HG03354 (cell line): ENCODE measurements around the gene SC5D.

Experiments
- ATAC-seq: cut with Tn5 transposase; IDR thresholded peaks from one replicate; pipeline ENCODE4 v1.9.1; 2021; ENCODE audit warnings: mild to moderate bottlenecking; ENCODE audit not compliant: unreplicated experiment, poor library complexity, severe bottlenecking

Gene SC5D

DNA sequence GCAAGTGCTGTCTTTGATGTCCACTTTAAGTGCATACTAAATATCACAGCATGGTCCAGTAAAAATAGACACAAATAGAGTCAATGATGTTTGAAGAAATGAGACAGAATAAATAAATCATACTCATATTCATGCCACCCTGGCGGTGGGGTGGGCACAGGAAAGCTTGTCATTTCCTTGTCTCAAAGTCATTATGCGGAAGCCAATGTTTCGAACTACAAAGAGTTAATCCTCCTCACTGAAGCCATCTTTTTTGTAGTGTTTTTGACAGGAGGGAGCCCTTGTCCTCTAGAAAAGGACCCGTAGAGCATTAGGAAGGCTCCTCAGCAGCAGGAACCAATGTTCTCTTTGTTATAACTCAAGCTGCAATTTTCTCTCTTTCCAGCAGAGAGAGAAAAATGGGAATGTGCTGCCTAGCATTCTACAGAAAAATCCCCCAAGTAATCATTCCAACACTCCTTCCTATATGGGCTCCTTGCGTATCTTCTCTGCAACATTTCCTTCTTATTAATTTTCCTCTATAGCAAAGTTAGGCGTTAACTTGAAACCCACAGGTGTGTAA lies 30.6 kb downstream of the SC5D start:
- ATAC-seq: no peak

DNA sequence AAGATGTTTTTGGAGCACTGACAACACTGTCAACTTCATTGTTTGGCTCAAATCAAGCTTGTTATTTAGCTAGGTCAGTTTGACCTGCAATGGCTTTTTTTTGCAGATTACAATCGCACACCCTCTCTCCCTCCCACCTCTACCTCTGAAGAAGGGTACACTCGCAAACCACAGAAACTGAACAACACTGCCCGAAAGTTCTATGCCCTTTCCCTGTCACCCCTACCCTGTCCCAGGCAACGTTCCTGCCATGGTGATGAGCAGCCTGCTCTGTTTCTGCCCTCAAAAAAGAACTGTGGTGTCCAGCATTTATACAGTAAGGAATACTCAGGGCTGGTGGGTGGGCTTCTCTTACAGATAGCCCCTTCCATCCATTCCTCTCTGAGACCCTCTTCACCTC lies 33.7 kb downstream of the SC5D start:
- ATAC-seq: no peak

DNA sequence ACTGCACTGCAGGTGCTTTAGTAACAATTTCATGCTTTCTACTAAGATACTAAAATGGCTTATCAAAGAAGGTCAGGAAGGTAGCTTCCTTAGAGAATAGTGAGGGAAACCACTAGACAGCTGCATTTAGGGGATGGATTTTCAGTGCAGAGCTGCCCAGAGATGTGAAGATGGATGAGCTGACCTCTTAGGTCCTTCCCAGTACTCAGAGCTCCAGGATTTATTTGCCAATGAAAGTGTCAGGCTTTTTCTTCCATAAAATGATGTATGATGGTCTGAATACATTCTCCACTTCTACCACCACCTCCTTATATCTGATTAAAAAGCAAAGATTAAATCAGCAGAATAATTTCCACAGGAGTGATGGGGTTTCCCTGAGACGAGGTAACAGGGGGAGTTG lies 35.0 kb downstream of the SC5D start:
- ATAC-seq: no peak

DNA sequence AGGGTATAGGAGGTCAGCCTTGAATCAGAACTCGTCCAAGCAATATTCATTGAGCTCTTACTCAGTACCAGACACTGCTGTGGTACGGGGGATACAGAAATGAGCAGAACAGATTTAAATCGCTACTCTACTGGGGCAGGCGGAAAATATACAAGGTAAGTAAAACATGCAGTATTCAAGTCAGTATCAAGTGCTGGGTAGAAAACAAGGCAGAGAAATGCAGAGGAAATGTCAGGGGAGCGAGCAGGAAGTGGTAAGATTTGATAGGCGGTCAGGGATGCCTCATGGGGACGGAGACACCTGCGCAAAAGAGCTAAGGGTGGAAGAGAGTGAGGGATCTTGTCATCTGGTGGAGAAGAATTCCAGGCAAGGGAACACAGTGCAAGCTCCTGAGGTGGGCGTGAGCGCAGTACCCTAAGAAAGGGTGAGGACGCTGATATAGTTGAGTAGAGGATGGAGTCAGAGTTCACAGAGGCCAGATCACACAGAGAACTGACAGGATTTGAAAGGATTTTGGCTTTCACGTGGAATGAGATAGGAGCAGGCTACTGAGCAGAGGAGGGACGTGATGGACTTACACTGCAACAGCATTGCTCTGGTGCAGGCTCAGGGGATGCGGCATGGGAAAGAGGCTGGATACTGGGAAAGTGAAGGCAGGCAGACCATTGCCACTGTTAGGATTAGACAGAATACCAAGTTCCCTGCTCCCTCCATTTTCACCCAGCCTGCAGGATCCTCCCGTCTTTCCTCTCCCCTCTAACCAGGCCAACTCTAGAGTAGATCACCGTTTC lies 35.8 kb downstream of the SC5D start:
- no peak for ATAC-seq

DNA sequence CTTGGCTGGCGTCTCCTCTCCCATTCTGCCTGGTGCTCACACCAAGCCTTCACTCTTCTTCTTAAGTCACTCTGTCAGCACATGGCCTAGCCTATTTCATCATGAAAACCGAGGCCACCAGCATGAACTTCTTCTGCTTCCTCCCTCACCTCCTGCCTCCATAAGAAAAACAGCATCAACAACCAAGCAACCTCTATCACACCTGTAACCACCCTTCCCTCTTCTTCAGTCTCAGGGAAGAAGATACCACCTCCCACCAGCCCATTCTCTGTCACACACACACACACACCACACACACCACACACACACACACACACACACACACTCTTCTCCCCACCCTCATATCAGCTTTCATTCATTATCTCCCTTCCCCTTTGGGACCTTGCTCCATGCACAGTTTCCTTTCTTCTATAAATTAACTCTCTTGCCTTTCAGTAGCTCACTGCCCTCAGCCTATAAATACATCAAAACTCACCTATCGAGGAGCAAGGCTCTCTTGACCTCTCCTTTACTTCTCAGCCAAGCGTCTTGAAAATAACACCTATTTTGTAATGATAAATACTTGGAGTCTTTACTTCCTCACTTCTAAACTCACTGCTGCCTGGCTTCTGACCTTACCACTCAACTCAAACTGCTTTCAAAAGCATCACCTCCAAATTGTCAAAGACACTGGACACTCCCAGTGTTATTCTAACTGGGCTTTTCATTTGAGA lies 36.6 kb downstream of the SC5D start:
- ATAC-seq: no peak

DNA sequence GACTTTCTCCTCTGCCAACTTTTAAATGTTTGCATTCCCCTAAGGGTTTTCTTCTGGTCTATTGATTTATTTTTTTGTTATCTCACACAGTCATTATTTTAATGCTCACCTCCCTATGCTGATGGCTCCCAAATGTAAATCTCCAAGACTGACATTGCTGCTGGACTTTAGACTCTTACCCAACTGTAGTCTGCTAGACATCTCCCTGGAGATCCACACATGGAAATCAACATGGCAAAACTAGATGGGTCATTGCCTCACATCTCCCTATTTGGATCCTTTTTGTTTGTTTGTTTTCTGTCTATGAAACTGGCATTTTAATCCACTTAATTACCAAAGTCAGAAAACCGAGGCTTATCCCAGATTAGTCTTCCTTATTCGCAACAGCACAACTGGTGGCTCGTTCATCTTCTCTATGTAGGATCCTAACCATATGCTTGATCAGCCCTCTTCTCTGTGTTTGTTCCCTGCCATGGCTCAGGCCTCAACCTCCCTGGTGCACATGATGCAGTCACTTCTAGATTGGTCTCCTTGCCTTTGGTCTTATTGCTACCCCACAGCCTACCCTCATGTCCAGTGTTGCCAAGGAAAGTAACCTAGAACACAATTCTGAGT lies 37.3 kb downstream of the SC5D start:
- no peak for ATAC-seq

DNA sequence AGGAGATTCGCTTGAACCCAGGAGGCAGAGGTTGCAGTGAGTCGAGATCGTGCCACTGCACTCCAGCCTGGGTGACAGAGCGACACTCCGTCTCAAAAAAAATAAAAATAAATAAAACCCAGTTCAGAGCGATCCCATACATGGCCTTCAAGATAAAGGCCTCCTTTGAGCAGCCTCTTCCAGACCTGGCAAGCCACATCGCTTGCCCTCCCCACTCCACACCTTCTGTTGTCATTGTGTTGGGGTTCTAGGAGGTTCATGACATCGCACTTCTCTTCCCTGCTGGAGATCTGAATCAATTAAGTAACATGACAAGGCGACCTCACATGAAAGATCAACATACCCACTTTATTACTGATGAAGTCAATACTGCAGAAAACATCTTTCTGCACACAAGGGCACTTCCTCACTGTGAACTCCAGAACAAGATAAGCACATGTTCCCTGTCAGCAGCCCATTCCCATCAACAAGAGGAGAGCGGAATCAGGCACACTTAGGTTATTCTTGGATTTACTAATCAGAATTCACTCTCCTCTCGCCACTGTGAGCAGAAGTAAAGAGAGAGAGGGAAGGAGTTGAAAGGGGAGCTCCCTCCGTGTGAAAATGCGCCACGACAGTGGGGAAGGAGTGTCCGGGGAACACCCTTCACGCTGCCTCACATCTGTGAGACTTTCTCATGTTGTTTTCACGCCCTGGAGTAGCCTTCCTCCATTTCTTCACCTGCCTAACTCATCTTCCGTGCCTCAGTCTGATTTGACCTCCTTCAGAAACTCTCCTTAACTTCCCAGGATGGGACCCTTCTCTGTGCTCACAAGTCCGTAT lies 38.3 kb downstream of the SC5D start:
- no peak for ATAC-seq

DNA sequence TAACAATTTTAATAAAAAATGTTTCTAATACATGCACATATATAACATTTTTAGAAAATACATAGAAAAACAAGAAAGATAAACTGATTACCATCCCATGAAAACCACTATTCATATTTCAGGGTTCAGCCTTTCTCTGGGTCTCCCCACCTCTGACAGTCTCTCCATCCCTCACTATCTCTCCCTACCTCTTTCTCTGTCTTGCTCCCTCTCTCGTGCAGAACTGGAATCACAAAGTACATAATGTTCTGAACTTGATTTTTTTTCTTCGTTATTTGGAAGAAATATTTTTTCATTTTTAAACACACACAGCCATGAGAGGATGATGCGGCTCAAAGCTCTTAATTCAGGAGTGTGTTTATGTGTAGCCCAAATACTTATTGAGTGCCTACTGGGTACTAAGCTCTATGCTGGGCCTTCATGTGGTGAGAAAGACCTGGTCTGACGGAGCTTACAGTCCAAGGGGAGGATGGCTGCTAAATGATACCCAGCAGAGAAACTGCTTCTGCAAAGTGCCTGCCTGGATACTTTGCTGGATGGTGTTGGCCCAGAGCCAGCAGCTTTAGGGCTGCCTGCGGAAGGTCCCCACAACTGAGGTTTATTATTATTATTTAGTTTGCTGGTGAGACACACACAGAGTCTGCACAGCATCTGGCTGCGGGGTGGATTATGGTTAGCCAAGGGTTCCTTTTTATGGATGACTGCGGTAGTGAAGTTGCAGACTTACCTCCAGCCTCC lies 42.6 kb downstream of the SC5D start:
- no peak for ATAC-seq

DNA sequence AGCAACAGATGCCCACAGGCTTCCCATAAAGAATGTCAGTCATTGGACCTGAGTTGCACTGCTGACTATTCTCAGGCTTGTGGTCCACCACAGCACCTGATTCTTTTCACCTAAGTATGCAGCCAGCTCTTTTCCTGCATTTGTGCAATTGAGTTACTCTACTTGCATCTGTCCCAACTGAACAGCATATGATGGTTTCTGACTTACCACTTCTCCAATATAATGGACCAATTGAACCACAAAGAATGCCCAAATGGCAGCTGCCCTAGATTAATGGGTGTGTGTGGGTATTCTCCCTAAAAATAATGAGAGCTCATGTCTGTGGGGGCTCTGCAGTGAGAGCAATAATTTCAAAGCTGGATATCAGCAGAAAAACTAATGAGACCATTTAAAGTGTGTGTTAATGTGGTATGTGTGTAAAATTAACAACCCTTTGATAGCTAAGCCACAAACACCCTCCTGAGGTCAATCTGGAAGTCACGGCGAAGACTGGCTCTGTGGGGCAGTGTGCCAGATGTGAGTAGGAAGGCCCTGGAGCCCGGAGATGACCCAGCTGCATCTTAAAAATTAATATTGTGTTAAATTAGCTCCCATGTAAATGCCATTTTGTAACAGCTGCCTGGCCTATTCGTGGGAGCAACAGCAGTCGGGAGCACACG lies 43.8 kb downstream of the SC5D start:
- peak; percentile 16 for ATAC-seq

DNA sequence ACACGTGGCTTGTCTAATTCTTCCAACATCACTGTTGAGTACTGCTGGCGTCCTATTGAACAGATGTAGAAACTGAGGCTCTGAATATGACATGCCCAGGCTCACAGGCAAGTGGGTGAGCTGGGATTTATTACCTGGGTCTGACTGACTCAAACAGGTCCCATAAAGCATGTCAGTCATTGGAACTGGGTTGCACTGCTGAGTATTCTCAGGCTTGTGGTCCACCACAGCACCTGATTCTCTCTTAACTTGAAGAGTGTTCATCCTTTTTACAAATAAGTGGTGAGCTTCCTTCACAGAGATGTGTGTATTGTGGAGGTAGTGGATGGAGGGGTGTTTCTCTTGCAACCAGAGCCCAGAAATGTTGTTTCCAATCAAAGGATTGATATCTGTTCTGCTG lies 44.5 kb downstream of the SC5D start:
- peak; percentile 55 for ATAC-seq

DNA sequence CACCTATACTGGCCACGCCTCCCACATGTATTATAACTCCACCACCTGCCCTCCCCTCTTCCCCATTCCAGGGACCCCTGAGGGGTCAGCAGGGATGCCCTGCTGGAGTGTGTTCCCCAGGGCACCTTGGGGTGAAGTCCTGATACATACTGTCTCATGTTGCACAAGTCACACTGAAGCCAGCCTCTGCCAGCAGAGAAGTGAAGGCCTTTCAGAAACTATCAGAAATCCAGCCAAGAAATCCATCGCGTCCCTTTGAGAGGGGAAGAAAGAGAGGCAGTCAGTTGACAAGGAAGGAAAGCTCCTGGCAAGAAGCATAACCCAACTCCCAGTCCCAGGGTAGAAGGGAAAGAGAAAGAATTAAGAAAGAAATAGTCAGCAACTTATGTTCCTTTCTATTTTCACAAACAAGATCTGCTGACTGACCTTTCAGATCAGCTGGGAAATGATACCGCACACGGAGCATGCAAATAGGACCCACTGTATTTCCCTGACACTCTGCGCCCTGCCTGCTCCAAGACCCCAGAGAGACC lies 45.2 kb downstream of the SC5D start:
- ATAC-seq: peak; percentile 8

DNA sequence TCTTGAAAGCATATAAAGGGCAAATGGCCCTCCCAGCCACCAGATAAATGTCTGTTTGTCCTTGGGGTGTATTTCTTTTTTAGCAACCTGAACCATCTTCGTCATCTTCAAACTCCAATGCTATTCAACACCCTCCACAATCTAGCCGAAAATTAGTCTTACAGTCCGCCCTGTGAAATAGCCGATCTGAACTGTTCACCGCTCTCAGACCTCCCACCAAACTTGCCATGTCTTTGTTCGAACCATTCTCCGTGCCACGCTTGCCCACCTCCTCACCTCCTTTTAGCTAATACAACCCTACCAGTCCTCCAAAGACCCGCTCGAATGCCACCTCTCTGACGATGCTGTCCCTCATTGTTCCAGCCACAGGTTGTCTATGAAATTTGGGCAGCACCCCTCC lies 46.0 kb downstream of the SC5D start:
- ATAC-seq: no peak

DNA sequence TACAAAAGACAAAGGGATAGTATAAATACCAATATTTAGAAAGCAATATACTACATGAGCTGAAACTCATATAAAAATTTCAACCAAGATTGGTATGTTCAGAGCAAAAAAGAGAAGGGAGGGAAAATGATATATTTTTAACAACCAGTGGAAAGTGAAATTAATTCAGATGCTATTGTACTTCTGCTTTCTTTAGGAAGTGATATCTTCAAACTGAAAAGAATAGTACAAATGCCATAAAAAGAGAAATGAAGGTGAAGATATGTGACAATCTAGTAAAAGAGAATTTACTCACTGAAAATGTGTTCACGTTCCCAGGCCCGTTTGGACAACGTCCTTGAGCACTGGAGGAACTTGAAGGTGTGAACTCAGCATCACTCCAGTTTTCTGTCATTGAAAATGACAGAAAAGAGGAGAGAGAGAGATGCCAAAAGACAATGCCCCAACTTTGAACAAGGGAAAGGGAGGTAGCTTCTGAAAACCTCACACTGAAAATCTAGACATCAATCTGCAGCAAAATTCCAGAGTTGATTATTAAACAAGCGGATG lies 47.5 kb downstream of the SC5D start:
- no peak for ATAC-seq

DNA sequence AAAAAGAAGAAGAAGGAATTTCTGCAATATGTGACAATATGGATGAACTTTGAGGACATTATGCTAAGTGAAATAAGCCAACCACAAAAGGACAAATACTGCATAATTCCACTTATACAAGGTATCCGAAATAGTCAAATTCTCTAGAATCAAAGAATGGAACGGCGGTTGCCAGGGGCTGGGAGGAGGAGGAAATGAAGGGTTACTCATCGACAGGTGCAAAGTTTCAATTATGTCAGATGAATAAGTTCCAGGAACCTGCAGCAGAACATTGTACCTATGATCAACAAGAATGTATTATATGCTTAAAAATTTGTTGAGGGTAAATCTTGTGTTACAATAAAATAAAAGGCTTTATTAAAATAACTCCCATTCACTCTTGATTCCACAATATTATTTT lies 49.0 kb downstream of the SC5D start:
- ATAC-seq: peak; percentile 37

DNA sequence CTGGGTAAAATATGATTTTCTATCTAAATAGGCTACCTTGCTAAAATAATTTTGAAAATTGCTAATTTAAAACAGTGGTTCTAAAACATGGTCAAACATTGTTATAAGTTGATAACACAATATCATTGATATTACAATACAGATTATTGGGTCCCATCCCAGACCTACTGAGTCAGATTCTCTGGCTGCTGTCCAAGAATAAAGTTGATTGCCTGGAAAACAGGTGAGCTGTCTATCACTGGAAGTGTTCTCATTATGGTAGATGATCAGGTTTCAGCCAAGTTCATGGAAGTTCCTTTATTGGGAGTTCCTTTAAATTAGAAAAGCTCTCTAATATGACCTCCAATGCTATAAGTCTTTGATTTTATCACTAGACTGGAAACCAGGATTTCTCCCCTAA lies 52.3 kb downstream of the SC5D start:
- ATAC-seq: no peak

DNA sequence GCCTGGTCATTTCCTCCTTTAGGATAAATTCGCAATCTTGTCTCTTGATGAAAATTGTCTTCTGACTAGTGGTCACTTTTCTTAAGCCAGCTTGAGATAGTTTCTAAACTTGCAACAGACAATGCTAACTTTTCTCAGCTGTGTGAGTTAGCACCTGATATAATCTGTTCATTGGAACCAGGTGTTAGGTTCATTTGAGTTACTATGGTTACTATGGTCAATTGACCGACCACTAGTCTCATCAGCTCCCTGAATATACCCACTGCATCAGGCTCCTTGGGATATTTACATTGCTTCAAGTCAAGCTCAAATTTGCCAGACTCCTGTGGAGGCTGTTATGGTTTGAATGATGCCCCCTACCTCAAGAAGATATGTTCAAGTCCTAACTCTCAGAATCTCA lies 54.5 kb downstream of the SC5D start:
- ATAC-seq: no peak

DNA sequence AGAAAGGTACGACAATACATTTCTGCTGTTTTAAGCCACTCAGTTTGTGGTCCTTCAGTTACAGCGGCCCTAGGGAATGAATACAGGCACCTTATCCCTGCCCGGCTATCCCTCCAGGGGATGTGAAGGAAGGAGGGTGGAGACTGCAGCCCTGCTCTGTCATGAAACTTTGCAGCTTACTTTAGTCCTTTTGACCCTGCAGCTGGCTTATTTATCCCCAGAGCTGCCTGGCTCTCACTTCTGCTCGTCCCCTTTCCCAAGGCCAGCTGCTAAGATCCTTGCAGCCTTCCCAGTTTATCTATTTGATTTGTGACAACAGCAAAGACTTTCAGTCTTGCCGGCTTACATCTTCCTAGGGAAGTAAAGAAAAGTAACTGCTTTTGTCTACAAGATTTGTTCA lies 55.2 kb downstream of the SC5D start:
- no peak for ATAC-seq

DNA sequence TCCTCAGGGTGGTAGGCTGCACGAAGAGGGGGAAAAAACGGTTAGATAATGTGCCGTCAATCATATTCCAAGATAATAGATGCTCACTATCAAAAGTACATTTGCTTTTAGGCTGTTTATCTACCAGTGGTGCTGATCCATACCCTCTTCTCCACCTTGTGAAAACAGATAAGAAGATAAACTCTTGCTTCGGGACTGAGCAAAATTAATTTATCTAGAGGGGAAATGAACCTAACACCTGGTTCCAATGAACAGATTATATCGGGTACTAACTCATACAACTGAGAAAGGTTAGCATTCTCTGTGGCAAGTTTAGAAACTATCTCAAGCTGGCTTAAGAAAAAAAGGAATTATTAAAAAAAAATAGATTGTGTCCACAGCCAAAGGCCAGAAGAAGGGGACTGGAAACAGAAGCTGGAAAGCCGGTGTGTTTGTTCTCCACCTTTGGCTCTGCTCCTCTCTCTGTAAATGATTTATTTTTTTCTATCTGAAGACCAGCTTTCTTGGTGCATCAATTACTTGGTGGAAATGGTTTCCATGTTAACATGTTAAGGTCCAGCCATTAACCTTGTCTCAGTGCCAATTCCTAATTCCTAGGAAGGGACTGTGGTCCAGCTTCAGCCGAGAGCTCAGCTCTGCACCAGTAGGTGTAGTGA lies 55.8 kb downstream of the SC5D start:
- no peak for ATAC-seq
